H9 (cell line): ENCODE results near the gene DHDDS. TPM values are rescaled to one million over a fixed set of nuclear protein-coding genes. Genes with fewer than 3 reads are reported as not detected.
A peak's percentile ranks its signal among the peaks of the same experiment; 100 is the strongest.

Experiments used
- DNase-seq: peaks from one replicate; pipeline ENCODE4 v3.0.0-alpha.2; 2017
- H2AFZ ChIP-seq: one replicate; pipeline ENCODE4 v1.6.1; 2013; ENCODE audit warnings: mild to moderate bottlenecking, low read length, control low read depth, moderate library complexity
- H2AK5ac ChIP-seq: 2 replicates; pipeline ENCODE4 v1.6.1; 2013; ENCODE audit warnings: low read length, control low read depth, mixed read lengths; ENCODE audit not compliant: insufficient read length
- H2BK120ac ChIP-seq: one replicate; pipeline ENCODE4 v1.6.1; 2013; ENCODE audit warnings: low read depth, mild to moderate bottlenecking, low read length, control low read depth, inconsistent platforms; ENCODE audit not compliant: poor library complexity, severe bottlenecking
- H2BK12ac ChIP-seq: 2 replicates; pipeline ENCODE4 v1.6.1; 2013; ENCODE audit warnings: low read length, control low read depth, mixed read lengths, low read depth; ENCODE audit not compliant: insufficient read length
- H2BK15ac ChIP-seq: 2 replicates; pipeline ENCODE4 v1.6.1; 2013; ENCODE audit warnings: low read depth, low read length, control low read depth
- H2BK20ac ChIP-seq: one replicate; pipeline ENCODE4 v1.6.1; 2013; ENCODE audit warnings: low read depth, mild to moderate bottlenecking, low read length, control low read depth, inconsistent platforms; ENCODE audit not compliant: poor library complexity, severe bottlenecking
- H2BK5ac ChIP-seq: 2 replicates; pipeline ENCODE4 v1.6.1; 2013; ENCODE audit warnings: low read length, control low read depth, mixed read lengths; ENCODE audit not compliant: insufficient read length
- H3K14ac ChIP-seq: 2 replicates; pipeline ENCODE4 v1.6.1; 2013; ENCODE audit warnings: low read length, control low read depth; ENCODE audit not compliant: insufficient read depth
- H3K18ac ChIP-seq: 2 replicates; pipeline ENCODE4 v1.6.1; 2013; ENCODE audit warnings: low read depth, mild to moderate bottlenecking, mixed read lengths, low read length, control low read depth; ENCODE audit not compliant: insufficient read length
- H3K23ac ChIP-seq: 2 replicates; pipeline ENCODE4 v1.6.1; 2013; ENCODE audit warnings: low read length, control low read depth, mixed read lengths, low read depth; ENCODE audit not compliant: insufficient read length
- H3K23me2 ChIP-seq: 2 replicates; pipeline ENCODE4 v1.6.1; 2013; ENCODE audit warnings: low read depth, mild to moderate bottlenecking, mixed read lengths, low read length, control low read depth; ENCODE audit not compliant: insufficient read length, poor library complexity, severe bottlenecking
- H3K27ac ChIP-seq: 2 replicates; pipeline ENCODE4 v1.5.1; 2013; ENCODE audit warnings: low read length, control low read depth, mixed read lengths, low read depth; ENCODE audit not compliant: insufficient read length
- H3K27me3 ChIP-seq: 2 replicates; pipeline ENCODE4 v1.6.1; 2013; ENCODE audit warnings: low read length, control low read depth, inconsistent platforms; ENCODE audit not compliant: insufficient read depth
- H3K4ac ChIP-seq: 2 replicates; pipeline ENCODE4 v1.6.1; 2013; ENCODE audit warnings: low read depth, mild to moderate bottlenecking, control low read depth, inconsistent platforms, low read length, moderate library complexity
- H3K4me1 ChIP-seq: 2 replicates; pipeline ENCODE4 v1.6.1; 2013; ENCODE audit warnings: low read length, control low read depth, inconsistent platforms; ENCODE audit not compliant: insufficient read depth
- H3K4me2 ChIP-seq: 2 replicates; pipeline ENCODE4 v1.6.1; 2013; ENCODE audit warnings: low read length, control low read depth, mixed read lengths; ENCODE audit not compliant: insufficient read length, insufficient read depth
- H3K56ac ChIP-seq: 2 replicates; pipeline ENCODE4 v1.6.1; 2013; ENCODE audit warnings: low read depth, mild to moderate bottlenecking, mixed read lengths, low read length, control low read depth; ENCODE audit not compliant: insufficient read length
- H3K79me1 ChIP-seq: 2 replicates; pipeline ENCODE4 v1.6.1; 2013; ENCODE audit warnings: low read depth, mild to moderate bottlenecking, moderate library complexity, low read length, control low read depth, inconsistent platforms; ENCODE audit not compliant: insufficient read depth, poor library complexity, severe bottlenecking
- H3K79me2 ChIP-seq: 2 replicates; pipeline ENCODE4 v1.6.1; 2013; ENCODE audit warnings: low read length, control low read depth, inconsistent platforms; ENCODE audit not compliant: insufficient read depth
- H3K9ac ChIP-seq: 2 replicates; pipeline ENCODE4 v1.6.1; 2013; ENCODE audit warnings: low read length, control low read depth, mixed read lengths; ENCODE audit not compliant: insufficient read length; ENCODE audit errors: extremely low read depth
- H3K9me3 ChIP-seq: one replicate; pipeline ENCODE4 v1.6.1; 2013; ENCODE audit warnings: low read depth, low read length, inconsistent platforms; ENCODE audit not compliant: control insufficient read depth
- H3T11ph ChIP-seq: one replicate; pipeline ENCODE4 v1.6.1; 2013; ENCODE audit warnings: mild to moderate bottlenecking, low read length, control low read depth, inconsistent platforms
- H4K20me1 ChIP-seq: one replicate; pipeline ENCODE4 v1.6.1; 2013; ENCODE audit not compliant: control insufficient read depth, insufficient read length, insufficient read depth
- H4K5ac ChIP-seq: 2 replicates; pipeline ENCODE4 v1.6.1; 2013; ENCODE audit warnings: low read depth, mild to moderate bottlenecking, mixed read lengths, low read length, control low read depth; ENCODE audit not compliant: insufficient read length
- H4K8ac ChIP-seq: replicated peaks from 2 replicates; pipeline ENCODE4 v1.6.1; 2013; ENCODE audit warnings: low read length, control low read depth, mixed read lengths, low read depth; ENCODE audit not compliant: insufficient read length
- H4K91ac ChIP-seq: 2 replicates; pipeline ENCODE4 v1.6.1; 2013; ENCODE audit warnings: low read depth, mild to moderate bottlenecking, moderate library complexity, mixed read lengths, low read length, control low read depth; ENCODE audit not compliant: insufficient read length
- H3K27ac Mint-ChIP-seq, 3 experiments: 2 replicates in 2 of 3; 3 replicates in 1 of 3; pipeline ENCODE4 v1.8.0; 2020 to 2021; ENCODE audit warnings: mixed read lengths in 3 of 3, mild to moderate bottlenecking in 1 of 3, moderate library complexity in 1 of 3
- H3K27me3 Mint-ChIP-seq: 2 replicates; pipeline ENCODE4 v1.8.0; 2021; ENCODE audit warnings: low read depth, mild to moderate bottlenecking, moderate library complexity, mixed read lengths
- H3K36me3 Mint-ChIP-seq, 3 experiments: 2 replicates in 2 of 3; 3 replicates in 1 of 3; pipeline ENCODE4 v1.8.0; 2020 to 2021; ENCODE audit warnings: low read depth in 3 of 3, mixed read lengths in 3 of 3; ENCODE audit not compliant: insufficient read depth in 1 of 3
- H3K4me1 Mint-ChIP-seq, 2 experiments: 2 replicates each; pipeline ENCODE4 v1.8.0; 2020; ENCODE audit warnings: mixed read lengths in 2 of 2
- H3K4me3 Mint-ChIP-seq, 2 experiments: 2 replicates in 1 of 2; 3 replicates in 1 of 2; pipeline ENCODE4 v1.8.0; 2020 to 2021; ENCODE audit warnings: mild to moderate bottlenecking in 2 of 2, mixed read lengths in 2 of 2, moderate library complexity in 1 of 2
- H3K9me3 Mint-ChIP-seq, 2 experiments: 2 replicates in 1 of 2; 3 replicates in 1 of 2; pipeline ENCODE4 v1.8.0; 2020; ENCODE audit warnings: mild to moderate bottlenecking in 2 of 2, mixed read lengths in 2 of 2, moderate library complexity in 1 of 2
- CTCF ChIP-seq: fragments of 200-600 bp; sonication (generic); conservative IDR thresholded peaks from 3 replicates; pipeline ENCODE4 v1.8.0; 2021; ENCODE audit warnings: antibody characterized with exemption, mild to moderate bottlenecking
- WGBS: extraction: QIAGEN DNeasy Blood & Tissue Kit; methylation state at CpG from one replicate; pipeline ENCODE4 v1.1.7; 2013; ENCODE audit warnings: missing lambda C conversion rate, low lambda C conversion rate, mixed read lengths; ENCODE audit not compliant: insufficient read length; ENCODE audit errors: extremely low coverage; 5-methylcytosine and 5-hydroxymethylcytosine counted together
- total RNA-seq: library from RNA; stranded (reverse); gene quantifications from 2 replicates; pipeline ENCODE4 v1.2.1, GENCODE V29; 2021

The DHDDS gene
- total RNA-seq, 1 experiment from 2014 or later, result 61.2 TPM

DNA sequence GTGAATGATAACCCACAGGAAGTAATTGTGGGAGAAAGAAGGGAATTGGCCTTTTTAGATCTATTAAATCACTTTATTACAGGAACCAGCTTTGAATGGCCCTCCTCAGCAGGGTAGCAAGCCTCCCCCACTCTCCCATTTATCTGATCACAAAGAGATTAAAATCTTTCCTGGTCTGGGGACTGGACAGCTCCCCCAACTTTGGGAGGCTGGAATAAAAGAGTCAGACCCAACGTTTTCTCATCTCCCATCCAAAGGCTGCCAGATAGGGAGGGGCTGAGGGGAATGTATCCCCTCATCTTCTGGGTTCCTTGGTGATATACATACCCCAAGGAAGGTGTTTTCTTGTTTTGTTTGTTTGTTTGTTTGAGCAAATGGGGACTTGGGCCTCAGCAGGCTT lies 19.1 kb upstream of the DHDDS start:
- Histone ChIP-seq H3K4me1 (peaks cover 14% of the 10 kb centered on the region), H2BK12ac (no peak overlapping the region), H2BK120ac (no peak overlapping the region), H3K56ac (no peak overlapping the region), H3T11ph (no peak overlapping the region), H4K20me1 (no peaks in the 10 kb centered on the region), H3K9ac (peak overlapping the region; percentile 8), H2AFZ (no peak overlapping the region), H3K14ac (no peak overlapping the region), H3K23ac (no peak overlapping the region), H3K4me2 (peak overlapping the region; percentile 89), H4K5ac (no peak overlapping the region), H4K91ac (no peak overlapping the region), H2AK5ac (no peak overlapping the region), H3K79me1 (no peaks in the 10 kb centered on the region), H2BK20ac (no peak overlapping the region), H4K8ac (no peak overlapping the region), H2BK5ac (no peak overlapping the region), H3K4ac (no peak overlapping the region), H2BK15ac (no peak overlapping the region), H3K27me3 (no peaks in the 10 kb centered on the region), H3K9me3 (no peaks in the 10 kb centered on the region), H3K79me2 (peaks cover 22% of the 10 kb centered on the region; the same call in 1 of the 2 replicates), H3K23me2 (peaks cover 43% of the 10 kb centered on the region), H3K18ac (no peak overlapping the region), H3K27ac (peak overlapping the region; percentile 58)
- Mint-ChIP-seq H3K36me3 (peaks cover 50 to 68% (median 64%) of the 10 kb centered on the region in 3 experiments), H3K27me3 (no peaks in the 10 kb centered on the region), H3K4me3 (peak overlapping the region; percentile 99), H3K4me1 (peaks cover 62 to 64% of the 10 kb centered on the region in 2 experiments), H3K27ac (peak overlapping the region; percentile 97 to 100 (median 98)), H3K9me3 (no peaks in the 10 kb centered on the region; a peak in 1 of 5 replicates)
- no CpG with 5 or more reads among the region's 1 CpG for WGBS
- DNase-seq, result no peak
- no peak for TF ChIP-seq CTCF
